Measurements from ENCODE around the gene SLC25A46. TPM values are rescaled to one million over a fixed set of nuclear protein-coding genes. Genes with fewer than 3 reads are reported as not detected.

Gene SLC25A46
- total and polyA plus RNA-seq, 9 of the 15 experiments (the other 6 are each of a cell fraction or from before 2014, with no cell fraction given) = 7.8 to 47.3 (median 31.8) TPM

DNA sequence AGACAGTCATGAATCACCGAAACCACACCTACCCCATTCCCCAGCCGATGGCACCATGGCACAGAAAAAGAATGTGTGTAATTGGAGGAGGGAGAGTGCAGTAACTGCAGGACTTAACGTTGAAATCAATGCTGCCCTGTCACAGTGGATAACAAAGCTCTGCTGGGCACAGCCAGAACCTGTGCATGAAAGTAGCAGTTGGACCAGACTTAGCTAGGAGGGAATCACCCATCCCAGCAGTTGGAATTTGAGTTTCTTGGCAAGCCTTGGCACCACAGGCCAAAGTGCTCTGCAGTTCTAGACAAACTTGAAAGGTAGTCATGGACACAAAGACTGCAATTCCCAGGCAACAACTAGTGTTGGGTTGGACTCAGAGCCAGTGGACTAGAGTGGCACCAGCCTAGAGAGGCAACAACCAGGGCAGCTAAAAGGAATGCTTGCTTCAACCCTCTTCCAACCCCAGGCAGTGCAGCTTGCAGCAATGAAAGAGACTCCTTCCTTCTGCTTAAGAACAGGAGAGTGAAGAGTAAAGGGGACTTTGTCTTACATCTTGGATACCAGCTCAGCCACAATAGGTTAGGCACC is 31.5 kb upstream of the SLC25A46 start (continued):
- TF ChIP-seq, protein P1, sequence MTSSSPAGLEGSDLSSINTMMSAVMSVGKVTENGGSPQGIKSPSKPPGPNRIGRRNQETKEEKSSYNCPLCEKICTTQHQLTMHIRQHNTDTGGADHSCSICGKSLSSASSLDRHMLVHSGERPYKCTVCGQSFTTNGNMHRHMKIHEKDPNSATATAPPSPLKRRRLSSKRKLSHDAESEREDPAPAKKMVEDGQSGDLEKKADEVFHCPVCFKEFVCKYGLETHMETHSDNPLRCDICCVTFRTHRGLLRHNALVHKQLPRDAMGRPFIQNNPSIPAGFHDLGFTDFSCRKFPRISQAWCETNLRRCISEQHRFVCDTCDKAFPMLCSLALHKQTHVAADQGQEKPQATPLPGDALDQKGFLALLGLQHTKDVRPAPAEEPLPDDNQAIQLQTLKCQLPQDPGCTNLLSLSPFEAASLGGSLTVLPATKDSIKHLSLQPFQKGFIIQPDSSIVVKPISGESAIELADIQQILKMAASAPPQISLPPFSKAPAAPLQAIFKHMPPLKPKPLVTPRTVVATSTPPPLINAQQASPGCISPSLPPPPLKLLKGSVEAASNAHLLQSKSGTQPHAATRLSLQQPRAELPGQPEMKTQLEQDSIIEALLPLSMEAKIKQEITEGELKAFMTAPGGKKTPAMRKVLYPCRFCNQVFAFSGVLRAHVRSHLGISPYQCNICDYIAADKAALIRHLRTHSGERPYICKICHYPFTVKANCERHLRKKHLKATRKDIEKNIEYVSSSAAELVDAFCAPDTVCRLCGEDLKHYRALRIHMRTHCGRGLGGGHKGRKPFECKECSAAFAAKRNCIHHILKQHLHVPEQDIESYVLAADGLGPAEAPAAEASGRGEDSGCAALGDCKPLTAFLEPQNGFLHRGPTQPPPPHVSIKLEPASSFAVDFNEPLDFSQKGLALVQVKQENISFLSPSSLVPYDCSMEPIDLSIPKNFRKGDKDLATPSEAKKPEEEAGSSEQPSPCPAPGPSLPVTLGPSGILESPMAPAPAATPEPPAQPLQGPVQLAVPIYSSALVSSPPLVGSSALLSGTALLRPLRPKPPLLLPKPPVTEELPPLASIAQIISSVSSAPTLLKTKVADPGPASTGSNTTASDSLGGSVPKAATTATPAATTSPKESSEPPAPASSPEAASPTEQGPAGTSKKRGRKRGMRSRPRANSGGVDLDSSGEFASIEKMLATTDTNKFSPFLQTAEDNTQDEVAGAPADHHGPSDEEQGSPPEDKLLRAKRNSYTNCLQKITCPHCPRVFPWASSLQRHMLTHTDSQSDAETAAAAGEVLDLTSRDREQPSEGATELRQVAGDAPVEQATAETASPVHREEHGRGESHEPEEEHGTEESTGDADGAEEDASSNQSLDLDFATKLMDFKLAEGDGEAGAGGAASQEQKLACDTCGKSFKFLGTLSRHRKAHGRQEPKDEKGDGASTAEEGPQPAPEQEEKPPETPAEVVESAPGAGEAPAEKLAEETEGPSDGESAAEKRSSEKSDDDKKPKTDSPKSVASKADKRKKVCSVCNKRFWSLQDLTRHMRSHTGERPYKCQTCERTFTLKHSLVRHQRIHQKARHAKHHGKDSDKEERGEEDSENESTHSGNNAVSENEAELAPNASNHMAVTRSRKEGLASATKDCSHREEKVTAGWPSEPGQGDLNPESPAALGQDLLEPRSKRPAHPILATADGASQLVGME (CRISPR knock-in tag; IDR thresholded peaks at IDR 0.05) = no peak
- no peak for TF ChIP-seq SRSF9 (IDR thresholded peaks at IDR 0.05; ENCODE audit: borderline replicate concordance, low read depth, low read length)
- TF ChIP-seq, protein P2, sequence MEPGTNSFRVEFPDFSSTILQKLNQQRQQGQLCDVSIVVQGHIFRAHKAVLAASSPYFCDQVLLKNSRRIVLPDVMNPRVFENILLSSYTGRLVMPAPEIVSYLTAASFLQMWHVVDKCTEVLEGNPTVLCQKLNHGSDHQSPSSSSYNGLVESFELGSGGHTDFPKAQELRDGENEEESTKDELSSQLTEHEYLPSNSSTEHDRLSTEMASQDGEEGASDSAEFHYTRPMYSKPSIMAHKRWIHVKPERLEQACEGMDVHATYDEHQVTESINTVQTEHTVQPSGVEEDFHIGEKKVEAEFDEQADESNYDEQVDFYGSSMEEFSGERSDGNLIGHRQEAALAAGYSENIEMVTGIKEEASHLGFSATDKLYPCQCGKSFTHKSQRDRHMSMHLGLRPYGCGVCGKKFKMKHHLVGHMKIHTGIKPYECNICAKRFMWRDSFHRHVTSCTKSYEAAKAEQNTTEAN (CRISPR knock-in tag; IDR thresholded peaks at IDR 0.05) = no peak
- TF ChIP-seq, protein P3, sequence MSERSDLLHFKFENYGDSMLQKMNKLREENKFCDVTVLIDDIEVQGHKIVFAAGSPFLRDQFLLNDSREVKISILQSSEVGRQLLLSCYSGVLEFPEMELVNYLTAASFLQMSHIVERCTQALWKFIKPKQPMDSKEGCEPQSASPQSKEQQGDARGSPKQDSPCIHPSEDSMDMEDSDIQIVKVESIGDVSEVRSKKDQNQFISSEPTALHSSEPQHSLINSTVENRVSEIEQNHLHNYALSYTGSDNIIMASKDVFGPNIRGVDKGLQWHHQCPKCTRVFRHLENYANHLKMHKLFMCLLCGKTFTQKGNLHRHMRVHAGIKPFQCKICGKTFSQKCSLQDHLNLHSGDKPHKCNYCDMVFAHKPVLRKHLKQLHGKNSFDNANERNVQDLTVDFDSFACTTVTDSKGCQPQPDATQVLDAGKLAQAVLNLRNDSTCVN (CRISPR knock-in tag; IDR thresholded peaks at IDR 0.05) = no peak

All from K562 (cell line).